ENCODE measurements around the gene RBFOX2. TPM values are rescaled to one million over a fixed set of nuclear protein-coding genes. Genes with fewer than 3 reads are reported as not detected.
"Not testable (repeated sequence)": the region's sequence is repeated elsewhere in the genome, so short reads cannot be mapped to it uniquely, and the experiment has no call there.

RBFOX2 gene
- polyA plus RNA-seq, 4 donors = 126 to 138 (median 128) TPM

DNA sequence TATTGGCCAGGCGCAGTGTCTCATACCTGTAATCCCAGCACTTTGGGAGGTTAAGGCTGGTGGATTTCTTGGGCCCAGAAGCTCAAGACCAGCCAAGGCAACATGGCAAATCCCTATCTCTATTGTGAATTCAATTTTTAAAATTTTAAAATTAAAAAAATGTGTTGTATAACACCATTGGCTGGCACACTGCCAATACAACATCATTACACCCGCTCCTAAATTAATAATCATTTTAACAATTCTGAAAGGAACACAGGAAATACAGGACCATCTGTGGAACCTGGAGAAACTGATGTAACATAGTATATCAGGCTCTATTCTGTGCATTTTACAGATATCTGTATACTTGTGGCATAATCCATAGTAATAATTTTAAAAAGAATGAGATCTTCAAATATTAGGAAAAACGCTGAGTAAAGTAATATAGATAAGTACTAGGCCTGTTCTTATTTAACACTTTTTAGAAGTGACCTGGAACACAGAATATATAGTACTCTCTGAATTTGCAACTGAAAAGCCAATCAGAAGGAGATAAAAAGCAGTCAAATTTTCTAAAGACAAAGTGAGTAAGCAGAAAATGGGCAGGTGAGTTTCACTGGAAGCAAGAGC, 186.6 kb downstream of the RBFOX2 start:
- DNase-seq (ENCODE audit: low read depth in 4 of 4, low spot score in 2 of 4) = no peak

GRCh38 chr22:35840302-35840739, 188.3 kb downstream of the RBFOX2 start:
- DNase-seq (ENCODE audit: low read depth in 4 of 4, low spot score in 2 of 4) = peak in 3 of 4 donors; percentile 81 to 90 (median 84)

- DNase-seq (ENCODE audit: low read depth in 4 of 4, low spot score in 2 of 4) = peak in 1 of 4 donors; percentile 60
These were observed 188.8 kb downstream of the RBFOX2 start for GRCh38 chr22:35839841-35840301.

- DNase-seq (ENCODE audit: low read depth in 4 of 4, low spot score in 2 of 4) = no peak
These were observed 189.6 kb downstream of the RBFOX2 start for GRCh38 chr22:35838855-35839576.

DNA sequence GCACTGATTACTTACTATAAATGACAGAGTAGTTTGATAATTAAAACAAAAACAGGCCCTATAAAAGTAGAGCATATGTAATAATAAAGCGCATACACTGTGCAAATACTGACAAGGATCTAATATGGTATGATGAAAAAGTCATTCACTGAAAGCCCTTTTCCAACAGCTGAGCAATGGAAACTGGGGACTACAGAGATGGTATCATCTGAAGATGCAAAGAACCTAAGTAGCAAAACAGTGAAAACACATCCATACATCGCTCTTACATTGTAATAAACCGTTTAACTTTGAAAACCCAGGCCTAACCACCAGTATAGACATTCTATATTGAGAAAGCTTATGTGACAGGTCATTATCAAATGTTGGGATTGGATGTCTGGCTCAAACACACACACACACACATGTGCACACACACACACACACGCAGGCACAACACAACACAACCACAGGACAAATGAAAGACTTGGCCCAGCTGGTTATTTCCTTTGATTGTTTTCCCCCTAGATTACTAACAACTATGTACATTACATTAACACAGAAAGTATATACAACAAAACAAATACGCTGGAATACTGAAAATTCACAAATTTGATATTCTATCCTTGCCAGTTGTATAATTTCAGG, 191.4 kb downstream of the RBFOX2 start:
- DNase-seq (ENCODE audit: low read depth in 4 of 4, low spot score in 2 of 4) = no peak

DNA sequence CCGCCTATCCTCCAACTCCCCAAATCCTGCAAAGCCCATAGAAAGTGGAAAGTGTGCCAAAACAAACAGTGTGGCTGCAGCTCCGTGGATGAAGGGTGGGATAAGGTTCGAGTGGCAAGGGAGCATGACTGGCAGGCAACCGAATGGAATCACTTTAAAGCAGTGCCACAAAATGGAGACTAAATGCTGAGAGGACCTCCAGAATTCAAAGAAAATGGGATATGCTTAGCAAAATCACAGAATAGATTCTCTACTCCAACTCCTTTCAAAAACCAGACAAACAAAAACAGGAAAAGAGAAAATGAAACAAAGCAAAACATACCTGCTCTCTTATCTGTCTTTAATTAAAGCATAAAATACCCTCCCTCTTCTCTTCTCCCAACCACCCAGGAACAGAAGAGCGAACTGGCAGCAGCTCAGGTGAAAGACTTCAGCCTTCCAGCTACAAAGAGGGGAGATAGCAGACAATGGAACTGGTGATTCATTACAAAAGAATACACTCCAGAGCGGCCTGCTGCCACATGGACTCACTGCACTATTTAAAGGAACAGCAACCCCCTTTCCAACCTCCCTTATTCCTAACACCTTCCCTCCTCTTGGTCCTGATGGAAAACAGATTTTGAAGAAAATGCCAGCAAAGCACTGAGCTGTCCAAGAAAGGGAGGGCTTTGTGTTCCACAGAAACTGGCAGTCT, 192.5 kb downstream of the RBFOX2 start:
- peak in 2 of 4 donors; percentile 57 to 75 for DNase-seq (ENCODE audit: low read depth in 4 of 4, low spot score in 2 of 4)

DNA sequence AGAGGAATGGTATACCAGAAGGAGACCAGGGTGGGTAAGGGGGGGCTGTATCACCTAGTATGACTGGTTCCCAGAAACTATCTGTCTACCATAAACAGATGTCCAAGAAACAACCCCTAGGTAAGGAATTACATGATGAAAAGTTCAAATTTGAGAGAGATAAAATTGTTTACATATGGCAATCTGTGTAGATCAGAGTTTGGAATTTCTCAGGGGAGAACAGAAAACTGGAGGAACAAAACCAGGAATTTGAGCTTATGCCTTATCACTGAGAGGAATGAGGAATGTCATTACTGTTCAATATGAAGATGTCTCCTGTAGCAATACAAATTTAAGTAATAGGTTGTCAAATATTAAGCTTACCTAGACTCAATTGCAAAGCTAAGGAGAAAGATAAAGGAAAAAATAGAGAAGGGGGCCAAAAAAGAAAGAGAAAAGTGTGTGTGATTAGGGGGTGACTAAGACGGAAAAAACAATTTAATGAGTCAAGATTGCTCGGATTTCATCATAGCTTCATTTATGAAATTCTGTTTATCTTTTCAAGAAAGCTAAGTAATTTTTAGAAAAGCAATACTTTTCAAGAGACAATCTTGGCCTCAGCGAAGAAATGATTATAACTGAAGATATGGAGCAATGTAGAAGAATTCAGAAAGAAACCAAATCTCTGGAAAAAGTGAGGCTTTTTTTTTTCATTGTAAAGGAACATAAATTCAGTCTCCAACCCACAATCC, 193.2 kb downstream of the RBFOX2 start:
- DNase-seq (ENCODE audit: low read depth in 4 of 4, low spot score in 2 of 4) = no peak

DNA sequence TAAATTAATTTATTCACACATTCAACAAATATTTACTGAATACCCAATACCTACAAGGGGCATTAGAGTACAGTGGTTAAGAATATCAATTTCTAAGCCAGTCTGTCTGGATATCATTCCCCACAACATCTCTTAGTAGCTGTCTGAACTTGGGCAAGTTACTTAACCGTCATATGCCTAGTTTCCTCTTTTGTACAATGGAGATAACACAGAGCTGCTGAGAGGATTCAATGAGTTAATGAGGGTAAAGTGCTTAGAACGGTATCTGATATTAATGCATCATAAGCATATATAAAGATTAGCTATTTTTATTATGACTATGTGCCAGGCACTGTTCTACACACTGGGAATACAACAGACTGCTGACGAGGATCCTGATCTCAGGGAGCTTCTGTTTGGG, 194.6 kb downstream of the RBFOX2 start:
- no peak for DNase-seq (ENCODE audit: low read depth in 4 of 4, low spot score in 2 of 4)

- DNase-seq (ENCODE audit: low read depth in 4 of 4, low spot score in 2 of 4) = no peak
These were observed 198.3 kb downstream of the RBFOX2 start for GRCh38 chr22:35830305-35830704.

DNA sequence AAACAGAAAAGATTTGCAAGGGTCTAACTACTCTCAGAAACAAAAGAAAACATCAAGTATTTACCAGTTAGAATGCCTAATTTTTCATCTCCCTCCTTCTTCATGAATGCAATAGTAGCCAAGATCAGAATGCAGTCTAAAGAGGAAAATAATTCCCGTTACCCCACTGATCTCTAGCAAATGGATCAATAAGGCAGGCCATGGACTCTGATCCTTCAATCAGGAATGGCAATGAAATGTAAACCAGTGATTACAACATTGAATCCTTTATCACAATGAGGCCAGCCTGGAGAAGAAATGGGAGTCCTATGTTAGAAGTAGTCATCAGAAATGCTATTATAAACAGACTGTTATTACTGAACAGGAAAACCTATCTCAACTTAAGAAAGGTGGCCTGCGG, 204.4 kb downstream of the RBFOX2 start:
- no peak for DNase-seq (ENCODE audit: low read depth in 4 of 4, low spot score in 2 of 4)

GRCh38 chr22:35821654-35822053, 207.0 kb downstream of the RBFOX2 start:
- DNase-seq (ENCODE audit: low read depth in 4 of 4, low spot score in 2 of 4) = no peak

DNA sequence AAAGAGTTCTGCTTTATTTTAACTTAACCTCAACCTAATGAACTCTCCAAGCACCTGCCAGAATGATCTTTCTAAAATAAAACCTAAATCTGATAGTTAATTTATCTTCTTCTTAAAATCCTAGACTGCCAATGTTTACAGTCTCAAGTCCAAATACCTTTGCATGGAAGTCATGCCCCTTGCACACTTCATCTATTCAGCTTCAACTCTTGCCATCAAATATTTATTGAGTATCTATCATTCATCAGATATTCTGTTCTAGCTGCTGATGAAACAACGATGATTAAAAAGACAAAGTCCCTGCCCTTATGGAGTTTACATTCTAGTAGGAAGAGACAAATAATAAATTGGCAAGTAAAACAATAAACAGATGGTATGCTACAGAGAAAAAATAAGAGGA, 209.2 kb downstream of the RBFOX2 start:
- no peak for DNase-seq (ENCODE audit: low read depth in 4 of 4, low spot score in 2 of 4)

GRCh38 chr22:35818897-35819296, 209.7 kb downstream of the RBFOX2 start:
- no peak for DNase-seq (ENCODE audit: low read depth in 4 of 4, low spot score in 2 of 4)

GRCh38 chr22:35812600-35812999, 216.0 kb downstream of the RBFOX2 start:
- DNase-seq (ENCODE audit: low read depth in 4 of 4, low spot score in 2 of 4) = no peak

GRCh38 chr22:35811670-35812069, 217.0 kb downstream of the RBFOX2 start:
- no peak for DNase-seq (ENCODE audit: low read depth in 4 of 4, low spot score in 2 of 4)

- no peak for DNase-seq (ENCODE audit: low read depth in 4 of 4, low spot score in 2 of 4)
These were observed 218.8 kb downstream of the RBFOX2 start for GRCh38 chr22:35809816-35810215.

DNA sequence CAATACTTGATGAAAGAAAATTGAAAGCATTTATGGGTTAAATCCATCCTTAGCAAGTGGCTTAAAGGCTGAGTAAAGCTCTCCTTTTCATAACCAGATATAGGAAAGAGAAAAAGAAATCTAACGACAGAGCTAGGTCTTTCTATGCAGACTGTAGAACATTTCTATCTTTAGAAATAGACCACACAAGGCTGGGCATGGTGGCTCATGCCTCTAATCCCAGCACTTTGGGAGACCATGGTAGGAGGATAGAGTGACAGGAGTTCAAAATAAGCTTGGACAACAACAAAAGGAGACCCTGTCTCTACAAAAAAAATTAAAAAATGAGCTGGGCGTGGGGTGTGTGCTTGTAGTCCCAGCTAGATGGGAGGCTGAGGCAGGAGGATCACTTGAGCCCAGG, 220.2 kb downstream of the RBFOX2 start:
- no peak for DNase-seq (ENCODE audit: low read depth in 4 of 4, low spot score in 2 of 4)

- not testable (repeated sequence) for DNase-seq (ENCODE audit: low read depth in 4 of 4, low spot score in 2 of 4)
These were observed 222.0 kb downstream of the RBFOX2 start for GRCh38 chr22:35806668-35807067.

GRCh38 chr22:35805466-35805865, 223.2 kb downstream of the RBFOX2 start:
- no peak for DNase-seq (ENCODE audit: low read depth in 4 of 4, low spot score in 2 of 4)

- no peak for DNase-seq (ENCODE audit: low read depth in 4 of 4, low spot score in 2 of 4)
These were observed 224.2 kb downstream of the RBFOX2 start for GRCh38 chr22:35804421-35804820.
